ENCODE results near the gene HBD.

Gene HBD

DNA sequence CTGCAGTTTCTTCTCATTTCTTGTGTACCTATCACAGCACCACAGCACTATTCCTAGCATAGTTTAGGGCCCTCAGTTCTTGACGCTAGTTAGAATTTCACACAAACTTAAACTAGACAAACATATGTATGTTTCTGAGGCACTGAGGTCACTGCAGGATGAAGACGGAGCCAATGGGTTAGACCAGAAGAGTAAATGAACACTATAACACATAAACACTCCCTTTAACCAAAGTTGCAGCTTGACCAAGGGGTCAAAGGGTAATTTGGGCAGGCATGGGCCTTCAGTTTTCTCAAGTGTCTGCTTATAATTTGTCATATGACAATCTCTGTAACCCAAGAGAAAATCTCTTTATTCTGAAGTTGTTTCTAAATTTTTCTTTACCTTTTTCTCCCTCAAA is 48.3 kb upstream of the HBD start:
- no peaks in the 10 kb centered on the region for H3K79me2 ChIP-seq (ENCODE audit: insufficient read depth, low read length)

DNA sequence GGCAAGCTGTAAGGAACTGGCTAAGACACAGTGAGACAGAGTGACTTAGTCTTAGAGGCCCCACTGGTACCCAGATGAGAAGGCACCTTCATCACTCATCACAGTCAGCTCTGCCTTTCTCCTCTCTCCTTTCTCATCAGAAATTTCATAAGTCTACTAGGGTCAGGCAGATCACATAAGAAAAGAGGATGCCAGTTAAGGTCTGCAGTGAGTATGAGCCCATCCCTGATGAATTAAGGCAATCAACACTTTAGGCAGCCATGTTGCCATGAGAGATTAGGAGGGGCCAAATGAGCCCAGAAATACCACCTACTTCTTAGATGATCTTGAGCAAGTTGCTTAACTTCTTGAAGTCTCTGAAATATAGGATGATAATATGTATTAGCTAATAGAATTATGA is 47.3 kb upstream of the HBD start:
- H3K27me3 ChIP-seq (ENCODE audit: low read length), result no peaks in the 10 kb centered on the region
- no peaks in the 10 kb centered on the region for H3K79me2 ChIP-seq (ENCODE audit: insufficient read depth, low read length)
- H3F3A ChIP-seq (ENCODE audit: insufficient read depth), result no peaks in the 10 kb centered on the region
- H3K4me3 ChIP-seq (ENCODE audit: insufficient read depth, low read length, poor library complexity, severe bottlenecking), result no peak overlapping the region
- H2AFZ ChIP-seq (ENCODE audit: low read depth, low read length, severe bottlenecking), result no peak overlapping the region
- H3K9me2 ChIP-seq (replicated peaks; ENCODE audit: insufficient read depth, low read length), result no peaks in the 10 kb centered on the region; the same call in 1 of the 2 replicates
- H3K9me3 ChIP-seq (ENCODE audit: insufficient read depth, low read length), result no peaks in the 10 kb centered on the region
- H3K36me3 ChIP-seq (ENCODE audit: low read length), result no peaks in the 10 kb centered on the region
- no peak overlapping the region for H3K27ac ChIP-seq (ENCODE audit: low read depth, low read length)
- no peak overlapping the region for H3K4me2 ChIP-seq (ENCODE audit: low read depth, low read length, poor library complexity, severe bottlenecking)
- TF ChIP-seq, protein P1, sequence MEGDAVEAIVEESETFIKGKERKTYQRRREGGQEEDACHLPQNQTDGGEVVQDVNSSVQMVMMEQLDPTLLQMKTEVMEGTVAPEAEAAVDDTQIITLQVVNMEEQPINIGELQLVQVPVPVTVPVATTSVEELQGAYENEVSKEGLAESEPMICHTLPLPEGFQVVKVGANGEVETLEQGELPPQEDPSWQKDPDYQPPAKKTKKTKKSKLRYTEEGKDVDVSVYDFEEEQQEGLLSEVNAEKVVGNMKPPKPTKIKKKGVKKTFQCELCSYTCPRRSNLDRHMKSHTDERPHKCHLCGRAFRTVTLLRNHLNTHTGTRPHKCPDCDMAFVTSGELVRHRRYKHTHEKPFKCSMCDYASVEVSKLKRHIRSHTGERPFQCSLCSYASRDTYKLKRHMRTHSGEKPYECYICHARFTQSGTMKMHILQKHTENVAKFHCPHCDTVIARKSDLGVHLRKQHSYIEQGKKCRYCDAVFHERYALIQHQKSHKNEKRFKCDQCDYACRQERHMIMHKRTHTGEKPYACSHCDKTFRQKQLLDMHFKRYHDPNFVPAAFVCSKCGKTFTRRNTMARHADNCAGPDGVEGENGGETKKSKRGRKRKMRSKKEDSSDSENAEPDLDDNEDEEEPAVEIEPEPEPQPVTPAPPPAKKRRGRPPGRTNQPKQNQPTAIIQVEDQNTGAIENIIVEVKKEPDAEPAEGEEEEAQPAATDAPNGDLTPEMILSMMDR (IDR thresholded peaks at IDR 0.05; ENCODE audit: insufficient read depth, low read length, poor library complexity, severe bottlenecking), result no peak
- no peak for TF ChIP-seq EZH2phosphoT487 (conservative IDR thresholded peaks at IDR 0.05; ENCODE audit: low read length)
- no peak overlapping the region for H3K9ac ChIP-seq (ENCODE audit: low read length)
- no peaks in the 10 kb centered on the region for H4K20me1 ChIP-seq (ENCODE audit: low read depth, low read length)

More for the DNA sequence above, 48.3 kb upstream of the HBD start:
- H2AFZ ChIP-seq (ENCODE audit: low read depth, low read length, severe bottlenecking), result no peak overlapping the region
- H3K4me2 ChIP-seq (ENCODE audit: low read depth, low read length, poor library complexity, severe bottlenecking), result no peak overlapping the region
- no peaks in the 10 kb centered on the region for H3K36me3 ChIP-seq (ENCODE audit: low read length)
- TF ChIP-seq, protein P1 (IDR thresholded peaks at IDR 0.05; ENCODE audit: insufficient read depth, low read length, poor library complexity, severe bottlenecking), result no peak
- TF ChIP-seq EZH2phosphoT487 (conservative IDR thresholded peaks at IDR 0.05; ENCODE audit: low read length), result no peak
- no peaks in the 10 kb centered on the region for H3K9me3 ChIP-seq (ENCODE audit: insufficient read depth, low read length)
- H3K9ac ChIP-seq (ENCODE audit: low read length), result no peak overlapping the region
- no peaks in the 10 kb centered on the region for H4K20me1 ChIP-seq (ENCODE audit: low read depth, low read length)
- no peaks in the 10 kb centered on the region for H3F3A ChIP-seq (ENCODE audit: insufficient read depth)
- H3K27ac ChIP-seq (ENCODE audit: low read depth, low read length), result no peak overlapping the region
- no peaks in the 10 kb centered on the region for H3K27me3 ChIP-seq (ENCODE audit: low read length)
- no peaks in the 10 kb centered on the region; the same call in 1 of the 2 replicates for H3K9me2 ChIP-seq (replicated peaks; ENCODE audit: insufficient read depth, low read length)
- H3K4me3 ChIP-seq (ENCODE audit: insufficient read depth, low read length, poor library complexity, severe bottlenecking), result no peak overlapping the region

DNA sequence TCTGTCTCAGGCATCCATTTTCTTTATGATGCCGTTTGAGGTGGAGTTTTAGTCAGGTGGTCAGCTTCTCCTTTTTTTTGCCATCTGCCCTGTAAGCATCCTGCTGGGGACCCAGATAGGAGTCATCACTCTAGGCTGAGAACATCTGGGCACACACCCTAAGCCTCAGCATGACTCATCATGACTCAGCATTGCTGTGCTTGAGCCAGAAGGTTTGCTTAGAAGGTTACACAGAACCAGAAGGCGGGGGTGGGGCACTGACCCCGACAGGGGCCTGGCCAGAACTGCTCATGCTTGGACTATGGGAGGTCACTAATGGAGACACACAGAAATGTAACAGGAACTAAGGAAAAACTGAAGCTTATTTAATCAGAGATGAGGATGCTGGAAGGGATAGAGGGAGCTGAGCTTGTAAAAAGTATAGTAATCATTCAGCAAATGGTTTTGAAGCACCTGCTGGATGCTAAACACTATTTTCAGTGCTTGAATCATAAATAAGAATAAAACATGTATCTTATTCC is 46.4 kb upstream of the HBD start:
- Histone ChIP-seq H3K36me3 (ENCODE audit: low read length) (no peaks in the 10 kb centered on the region), H3K9me3 (ENCODE audit: insufficient read depth, low read length) (no peaks in the 10 kb centered on the region), H3F3A (ENCODE audit: insufficient read depth) (no peaks in the 10 kb centered on the region), H3K4me3 (ENCODE audit: insufficient read depth, low read length, poor library complexity, severe bottlenecking) (no peak overlapping the region), H3K27ac (ENCODE audit: low read depth, low read length) (no peak overlapping the region), H3K27me3 (ENCODE audit: low read length) (no peaks in the 10 kb centered on the region), H2AFZ (ENCODE audit: low read depth, low read length, severe bottlenecking) (no peak overlapping the region), H3K9me2 (replicated peaks; ENCODE audit: insufficient read depth, low read length) (no peaks in the 10 kb centered on the region; the same call in 1 of the 2 replicates), H3K9ac (ENCODE audit: low read length) (no peak overlapping the region), H4K20me1 (ENCODE audit: low read depth, low read length) (no peaks in the 10 kb centered on the region), H3K79me2 (ENCODE audit: insufficient read depth, low read length) (no peaks in the 10 kb centered on the region), H3K4me2 (ENCODE audit: low read depth, low read length, poor library complexity, severe bottlenecking) (no peak overlapping the region)
- no peak for TF ChIP-seq EZH2phosphoT487 (conservative IDR thresholded peaks at IDR 0.05; ENCODE audit: low read length)
- TF ChIP-seq, protein P1 (IDR thresholded peaks at IDR 0.05; ENCODE audit: insufficient read depth, low read length, poor library complexity, severe bottlenecking), result no peak

Data from SU-DHL-6 (cell line).